ENCODE measurements around the gene TMED9. TPM values are rescaled to one million over a fixed set of nuclear protein-coding genes. Genes with fewer than 3 reads are reported as not detected.
"Not testable (repeated sequence)": the region's sequence is repeated elsewhere in the genome, so short reads cannot be mapped to it uniquely, and the experiment has no call there.

TMED9 gene
- total RNA-seq, 1 experiment from 2014 or later, result 483 TPM

DNA sequence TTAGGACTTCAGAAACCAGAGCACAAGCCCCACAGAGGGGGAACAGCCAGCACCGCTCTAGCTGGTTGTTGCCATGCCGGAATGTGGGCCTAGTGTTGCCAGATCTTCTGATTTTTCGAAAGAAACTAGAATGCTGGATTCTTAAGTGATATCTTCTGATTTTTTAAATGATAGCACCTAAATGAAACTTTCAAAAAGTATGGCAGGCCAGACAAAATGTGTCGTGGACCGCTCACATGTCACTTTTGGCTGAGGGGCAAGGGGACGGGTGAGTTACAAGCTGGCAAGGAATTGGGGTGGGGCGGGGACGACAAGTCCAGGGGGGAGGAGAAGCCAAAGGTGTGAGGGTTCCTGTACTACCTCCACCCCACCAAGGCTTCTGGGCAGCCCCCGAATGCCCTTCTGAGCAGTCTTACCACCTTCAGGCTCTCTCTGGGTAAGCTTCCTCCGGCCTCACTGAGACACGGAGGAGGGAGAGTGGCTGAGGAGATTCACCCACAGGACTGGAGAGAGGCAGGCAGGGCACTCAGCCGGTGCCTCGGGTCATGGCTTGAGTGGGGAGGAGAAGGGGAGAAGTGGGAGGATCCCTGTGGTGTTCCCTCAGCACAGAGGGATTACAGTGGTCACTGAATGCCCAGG is 18.2 kb downstream of the TMED9 start:
- H3K9me3 ChIP-seq, result no peaks in the 10 kb centered on the region
- no peaks in the 10 kb centered on the region for H3K27me3 ChIP-seq
- no peak overlapping the region for H3K4me3 ChIP-seq
- no peak for DNase-seq
- peaks cover 8% of the 10 kb centered on the region; the same call in 1 of the 2 replicates for H3K36me3 ChIP-seq

DNA sequence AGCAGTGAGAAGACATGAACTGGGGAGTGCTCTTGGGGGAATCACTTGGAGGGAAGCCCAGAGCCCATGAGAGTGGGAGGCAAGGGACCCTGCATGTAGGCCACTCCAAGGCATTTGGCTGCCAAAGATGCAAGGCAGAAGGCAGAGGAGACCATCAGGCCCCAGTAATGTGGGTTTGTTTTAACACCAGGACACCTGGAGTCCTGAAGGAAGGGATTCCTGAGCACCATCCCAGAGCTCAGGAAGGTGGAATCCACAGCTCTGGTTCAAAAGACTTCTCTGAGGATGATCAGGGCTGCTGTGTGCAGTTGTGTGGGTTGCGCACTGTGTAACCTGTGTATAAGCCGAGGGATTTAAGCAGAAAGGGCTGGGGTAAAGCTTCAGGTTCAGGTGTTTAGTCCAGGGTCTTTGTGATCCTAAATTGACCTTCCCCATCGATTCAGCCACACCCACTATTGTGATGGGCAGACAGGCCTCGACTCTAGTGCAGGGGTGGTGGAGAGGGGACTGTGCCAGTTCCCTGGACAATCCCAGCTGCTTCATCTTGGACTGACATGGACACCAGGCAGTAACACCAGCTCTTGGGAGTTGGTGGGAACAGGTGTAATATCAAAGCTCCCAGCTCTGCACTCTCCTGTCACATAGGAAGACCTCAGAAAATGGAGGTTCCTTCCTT is 18.9 kb downstream of the TMED9 start:
- Histone ChIP-seq H3K36me3 (peaks cover 8% of the 10 kb centered on the region; the same call in 1 of the 2 replicates), H3K27me3 (no peaks in the 10 kb centered on the region), H3K4me3 (no peak overlapping the region), H3K9me3 (no peaks in the 10 kb centered on the region)
- DNase-seq, result no peak

DNA sequence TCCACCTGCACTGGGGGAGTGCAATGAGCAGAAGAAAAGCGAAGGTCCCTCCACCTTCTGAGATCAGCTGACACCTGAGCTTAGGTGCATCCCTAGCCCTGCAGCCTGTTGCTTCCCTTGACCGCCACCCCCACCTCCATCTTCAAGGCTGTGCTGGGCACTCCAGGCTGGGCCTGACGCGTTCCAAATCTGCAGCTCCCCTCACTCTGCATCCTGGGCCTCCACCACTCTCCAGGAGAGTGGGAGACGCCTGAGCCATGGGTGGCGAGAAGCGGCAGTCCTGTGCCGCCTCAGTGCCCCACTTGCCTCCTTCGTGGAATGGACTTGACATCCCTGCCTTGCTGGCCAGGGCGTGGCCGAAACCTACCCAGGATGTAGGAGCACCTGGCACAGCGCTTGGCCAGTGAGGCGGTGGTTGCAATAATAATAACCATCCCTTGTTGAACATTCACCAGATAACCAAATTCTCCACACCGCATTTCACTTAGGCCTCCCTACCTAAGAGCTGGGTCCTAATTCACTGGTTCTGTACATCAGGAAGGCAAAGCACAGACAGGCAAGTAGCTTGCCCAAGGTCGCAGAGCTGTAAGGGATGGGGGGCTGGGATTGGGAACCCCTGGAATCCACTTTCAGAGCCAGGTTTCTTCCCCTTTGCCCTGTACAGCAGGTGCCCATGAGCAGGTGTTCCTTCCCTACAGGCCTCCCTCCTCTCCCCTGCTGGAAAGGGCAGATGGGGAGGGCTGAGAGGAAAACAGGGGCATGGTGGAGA is 19.6 kb downstream of the TMED9 start:
- Histone ChIP-seq H3K27me3 (no peaks in the 10 kb centered on the region), H3K4me3 (no peak overlapping the region), H3K36me3 (peaks cover 13% of the 10 kb centered on the region), H3K9me3 (no peaks in the 10 kb centered on the region)
- DNase-seq, result no peak

DNA sequence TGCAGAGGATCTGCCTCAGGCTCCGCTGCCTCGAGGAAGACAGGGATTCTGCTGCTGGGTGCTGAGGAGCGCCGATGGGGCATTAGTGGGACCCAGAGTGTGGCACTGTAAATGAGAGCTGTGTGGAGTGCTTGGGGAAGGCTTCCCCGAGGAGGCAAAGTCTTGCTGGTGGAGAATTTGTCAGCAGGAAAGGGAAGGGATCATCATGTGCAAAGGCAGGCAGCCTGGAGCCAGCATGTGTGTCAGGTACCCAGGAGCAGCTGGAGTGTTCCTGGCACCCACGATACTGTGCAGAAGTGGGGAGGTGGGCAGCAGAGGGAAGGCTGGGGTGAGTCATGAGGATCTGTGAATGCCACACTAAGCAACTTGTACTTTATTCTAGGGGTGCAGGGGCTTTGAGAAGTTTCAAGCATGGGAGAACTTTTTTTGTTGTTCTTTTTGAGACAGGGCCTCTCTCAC is 20.2 kb downstream of the TMED9 start:
- Histone ChIP-seq H3K4me3 (no peak overlapping the region), H3K9me3 (no peaks in the 10 kb centered on the region), H3K36me3 (peaks cover 13% of the 10 kb centered on the region), H3K27me3 (no peaks in the 10 kb centered on the region)
- DNase-seq, result no peak

DNA sequence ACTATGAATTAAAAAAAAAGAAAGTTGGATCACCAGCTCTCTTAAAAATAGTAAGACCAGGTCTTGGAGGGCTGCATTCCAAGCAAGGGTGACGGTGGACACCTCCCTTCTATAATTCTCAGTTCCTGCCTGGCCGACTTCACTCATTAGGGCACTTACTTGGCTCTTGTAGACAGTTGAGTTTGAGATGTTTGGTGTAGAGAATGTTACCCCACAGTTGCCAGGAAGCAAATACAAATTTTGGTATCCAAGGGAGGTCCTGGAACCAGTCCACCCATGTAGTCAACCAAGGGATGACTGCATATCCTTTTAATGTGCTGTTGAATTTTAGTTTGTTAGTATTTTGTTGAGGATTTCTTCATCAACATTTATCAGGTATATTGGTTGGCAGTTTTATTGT is 28.6 kb downstream of the TMED9 start:
- no peaks in the 10 kb centered on the region for H3K27me3 ChIP-seq
- no peak for DNase-seq
- no peaks in the 10 kb centered on the region for H3K9me3 ChIP-seq
- H3K36me3 ChIP-seq, result peaks cover 56% of the 10 kb centered on the region
- no peak overlapping the region for H3K4me3 ChIP-seq

DNA sequence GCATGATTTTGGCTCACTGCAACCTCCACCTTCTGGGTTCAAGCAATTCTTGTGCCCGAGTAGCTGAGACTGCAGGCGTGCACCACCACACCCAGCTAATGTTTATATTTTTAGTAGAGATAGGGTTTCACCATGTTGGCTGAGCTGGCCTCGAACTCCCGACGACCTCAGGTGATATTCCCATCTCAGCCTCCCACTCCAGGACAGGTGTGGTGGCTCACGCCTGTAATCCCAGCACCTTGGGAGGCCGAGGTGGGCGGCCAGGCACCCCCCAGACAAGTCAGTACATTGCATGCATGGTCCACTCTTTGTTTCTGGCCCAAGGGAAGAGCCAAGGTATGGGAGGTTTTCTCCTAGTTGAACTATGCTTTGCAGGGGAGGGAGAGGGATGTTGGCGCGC is 32.2 kb downstream of the TMED9 start:
- H3K9me3 ChIP-seq, DNase-seq, H3K27me3 ChIP-seq, H3K4me3 ChIP-seq: not testable (repeated sequence)
- peaks cover 42% of the 10 kb centered on the region for H3K36me3 ChIP-seq

DNA sequence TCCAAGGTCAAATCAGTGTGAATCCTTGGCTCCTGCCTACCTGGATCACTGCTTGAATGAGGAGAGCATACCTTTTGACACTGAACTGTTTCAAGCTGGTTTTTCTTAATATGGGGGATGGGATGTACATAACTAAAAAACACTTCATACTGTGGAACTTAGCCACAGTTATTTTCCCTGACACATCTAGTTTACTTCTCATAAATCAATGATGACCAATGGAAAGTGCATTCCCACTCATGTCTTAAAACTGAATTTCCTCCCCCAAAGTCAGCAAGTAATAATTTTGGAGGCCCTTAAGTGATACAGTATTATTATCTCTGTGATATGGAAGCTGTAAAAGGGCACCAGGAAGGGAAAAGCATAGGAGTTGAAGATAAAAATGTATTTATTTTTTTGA is 38.2 kb downstream of the TMED9 start:
- not testable (repeated sequence) for H3K27me3 ChIP-seq, H3K36me3 ChIP-seq, H3K4me3 ChIP-seq, H3K9me3 ChIP-seq, DNase-seq

DNA sequence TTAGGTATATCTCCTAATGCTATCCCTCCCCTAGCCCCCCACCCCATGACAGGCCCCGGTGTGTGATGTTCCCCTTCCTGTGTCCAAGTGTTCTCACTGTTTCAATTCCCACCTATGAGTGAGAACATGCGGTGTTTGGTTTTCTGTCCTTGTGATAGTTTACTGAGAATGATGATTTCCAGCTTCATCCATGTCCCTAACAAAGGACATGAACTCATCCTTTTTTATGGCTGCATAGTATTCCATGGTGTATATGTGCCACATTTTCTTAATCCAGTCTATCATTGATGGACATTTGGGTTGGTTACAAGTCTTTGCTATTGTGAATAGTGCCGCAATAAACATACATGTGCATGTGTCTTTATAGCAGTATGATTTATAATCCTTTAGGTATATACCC is 42.9 kb downstream of the TMED9 start:
- not testable (repeated sequence) for DNase-seq, H3K4me3 ChIP-seq, H3K27me3 ChIP-seq
- peaks cover 12% of the 10 kb centered on the region for H3K36me3 ChIP-seq
- peaks cover 30% of the 10 kb centered on the region for H3K9me3 ChIP-seq

DNA sequence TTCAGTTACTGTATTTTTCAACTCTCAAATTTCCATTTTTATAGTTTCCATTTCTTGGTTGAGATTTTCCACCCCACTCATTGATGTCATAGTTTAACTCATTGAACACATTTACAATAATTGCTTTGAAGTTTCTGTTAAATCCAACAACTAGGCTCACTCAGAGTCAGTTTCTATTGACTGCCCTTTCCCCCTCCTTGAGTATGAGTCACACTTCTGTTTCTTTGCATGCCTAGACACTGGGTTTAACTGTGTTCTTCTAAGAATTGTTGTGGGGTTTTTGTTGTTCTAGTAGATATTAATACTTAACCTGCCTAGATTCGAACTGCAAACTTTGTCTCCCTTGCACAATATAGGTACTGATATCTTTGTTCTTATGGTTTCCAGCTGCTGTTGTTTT is 53.5 kb downstream of the TMED9 start:
- not testable (repeated sequence) for H3K9me3 ChIP-seq, H3K36me3 ChIP-seq, DNase-seq, H3K27me3 ChIP-seq, H3K4me3 ChIP-seq

Other genes with a start within 250 kb of the TMED9 start
- 296 and 502 TPM in 2 replicates for gene LMAN2, start 240.5 kb upstream of the TMED9 start, total RNA-seq (2014; rRNA removed; shearing (Covaris generic); ENCODE audit: low replicate concordance)
- gene RGS14, start 234.3 kb upstream of the TMED9 start, total RNA-seq (2014; rRNA removed; shearing (Covaris generic); ENCODE audit: low replicate concordance), result 10.7 and 16.7 TPM in 2 replicates
- not detected in 2 replicates for gene SLC34A1, start 207.8 kb upstream of the TMED9 start, total RNA-seq (2014; rRNA removed; shearing (Covaris generic); ENCODE audit: low replicate concordance)
- gene PFN3, start 191.5 kb upstream of the TMED9 start, total RNA-seq (2014; rRNA removed; shearing (Covaris generic); ENCODE audit: low replicate concordance), result not detected in 2 replicates
- gene F12, start 182.6 kb upstream of the TMED9 start, total RNA-seq (2014; rRNA removed; shearing (Covaris generic); ENCODE audit: low replicate concordance), result 1.3 and 2.3 TPM in 2 replicates
- gene GRK6, start 165.5 kb upstream of the TMED9 start, total RNA-seq (2014; rRNA removed; shearing (Covaris generic); ENCODE audit: low replicate concordance), result 62.4 and 127 TPM in 2 replicates
- gene PRR7, start 145.4 kb upstream of the TMED9 start, total RNA-seq (2014; rRNA removed; shearing (Covaris generic); ENCODE audit: low replicate concordance), result 61.4 and 68.2 TPM in 2 replicates
- gene DBN1, start 118.6 kb upstream of the TMED9 start, total RNA-seq (2014; rRNA removed; shearing (Covaris generic); ENCODE audit: low replicate concordance), result 245 and 334 TPM in 2 replicates
- gene PDLIM7, start 94.6 kb upstream of the TMED9 start, total RNA-seq (2014; rRNA removed; shearing (Covaris generic); ENCODE audit: low replicate concordance), result 77.8 and 165 TPM in 2 replicates
- 0.92 TPM in 1 of 2 replicates, not detected in the other for gene DOK3, start 82.4 kb upstream of the TMED9 start, total RNA-seq (2014; rRNA removed; shearing (Covaris generic); ENCODE audit: low replicate concordance)
- 125 and 127 TPM in 2 replicates for gene DDX41, start 75.2 kb upstream of the TMED9 start, total RNA-seq (2014; rRNA removed; shearing (Covaris generic); ENCODE audit: low replicate concordance)
- 17.5 and 22.3 TPM in 2 replicates for gene FAM193B, start 37.6 kb upstream of the TMED9 start, total RNA-seq (2014; rRNA removed; shearing (Covaris generic); ENCODE audit: low replicate concordance)
- gene B4GALT7, start 7.9 kb downstream of the TMED9 start, total RNA-seq (2014; rRNA removed; shearing (Covaris generic); ENCODE audit: low replicate concordance), result 21.7 and 46.5 TPM in 2 replicates
- not detected in 2 replicates for gene FAM153A, start 190.7 kb downstream of the TMED9 start, total RNA-seq (2014; rRNA removed; shearing (Covaris generic); ENCODE audit: low replicate concordance)